HepG2 (cell line): ENCODE data around the gene CARMIL3. TPM values are rescaled to one million over a fixed set of nuclear protein-coding genes. Genes with fewer than 3 reads are reported as not detected.

Source experiments
- ARNT ChIP-seq: fragments of 450-650 bp; IDR thresholded peaks from 2 replicates; pipeline ENCODE4 v1.6.1; 2017
- ATAD3A ChIP-seq: sonication (generic); formaldehyde crosslinking; IDR thresholded peaks from 2 replicates; pipeline ENCODE4 v1.4.0; 2020; ENCODE audit warnings: missing genetic modification reagents
- HMGXB4 ChIP-seq, 2 experiments: sonication (generic) in 1 of 2; formaldehyde crosslinking in 1 of 2; IDR thresholded peaks; 2 replicates each; pipeline versions ENCODE4 v1.4.0 to v1.6.1; 2018 to 2020; ENCODE audit warnings: missing genetic modification reagents in 2 of 2, borderline replicate concordance in 1 of 2, low read depth in 1 of 2, mild to moderate bottlenecking in 1 of 2, missing biosample characterization in 1 of 2
- JDP2 ChIP-seq: sonication (generic); formaldehyde crosslinking; IDR thresholded peaks from 2 replicates; pipeline ENCODE4 v1.8.1; 2022; ENCODE audit warnings: missing genetic modification reagents, borderline replicate concordance
- KLF15 ChIP-seq: sonication (generic); formaldehyde crosslinking; IDR thresholded peaks from 2 replicates; pipeline ENCODE4 v1.8.1; 2023; ENCODE audit warnings: borderline replicate concordance, mild to moderate bottlenecking, inconsistent platforms, missing genetic modification reagents, mixed read lengths
- LRRFIP1 ChIP-seq: sonication (generic); formaldehyde crosslinking; conservative IDR thresholded peaks from 2 replicates; pipeline ENCODE4 v1.4.0; 2020; ENCODE audit warnings: missing genetic modification reagents
- MYPOP ChIP-seq: sonication (generic); formaldehyde crosslinking; IDR thresholded peaks from 2 replicates; pipeline ENCODE4 v1.8.1; 2023; ENCODE audit warnings: mild to moderate bottlenecking, moderate library complexity, missing genetic modification reagents
- PAWR ChIP-seq: sonication (generic); formaldehyde crosslinking; IDR thresholded peaks from 2 replicates; pipeline ENCODE4 v1.4.0; 2020; ENCODE audit warnings: missing genetic modification reagents, mild to moderate bottlenecking, borderline replicate concordance
- PBX2 ChIP-seq: IDR thresholded peaks from 2 replicates; pipeline ENCODE4 v1.6.1; 2016; ENCODE audit warnings: control low read depth
- PHF20 ChIP-seq: sonication (generic); formaldehyde crosslinking; IDR thresholded peaks from 2 replicates; pipeline ENCODE4 v1.5.0; 2020; ENCODE audit warnings: mild to moderate bottlenecking, missing genetic modification reagents
- REST ChIP-seq, 2 experiments: IDR thresholded peaks; 2 replicates each; pipeline ENCODE4 v1.6.1; 2011 to 2012; ENCODE audit warnings: low read length in 2 of 2, borderline replicate concordance in 1 of 2, low read depth in 1 of 2, mild to moderate bottlenecking in 1 of 2, moderate library complexity in 1 of 2
- SKI ChIP-seq: fragments of 450-650 bp; IDR thresholded peaks from one replicate; pipeline ENCODE4 v1.6.1; 2018; ENCODE audit warnings: mild to moderate bottlenecking; ENCODE audit not compliant: partially characterized antibody
- TARDBP ChIP-seq: sonication (generic); formaldehyde crosslinking; IDR thresholded peaks from 2 replicates; pipeline ENCODE4 v1.8.0; 2022; ENCODE audit warnings: mild to moderate bottlenecking, missing genetic modification reagents
- ZNF225 ChIP-seq: sonication (generic); formaldehyde crosslinking; IDR thresholded peaks from 2 replicates; pipeline ENCODE4 v1.4.0; 2020; ENCODE audit warnings: mild to moderate bottlenecking, missing genetic modification reagents
- ZNF530 ChIP-seq: sonication (generic); formaldehyde crosslinking; IDR thresholded peaks from 2 replicates; pipeline ENCODE4 v1.5.0; 2020; ENCODE audit warnings: low read depth, mild to moderate bottlenecking, missing genetic modification reagents
- ZNF547 ChIP-seq: sonication (generic); formaldehyde crosslinking; IDR thresholded peaks from 2 replicates; pipeline ENCODE4 v1.5.1; 2020; ENCODE audit warnings: mild to moderate bottlenecking, missing genetic modification reagents
- ZNF572 ChIP-seq: sonication (generic); formaldehyde crosslinking; IDR thresholded peaks from 2 replicates; pipeline ENCODE4 v1.5.1; 2020; ENCODE audit warnings: mild to moderate bottlenecking, missing genetic modification reagents
- ZNF7 ChIP-seq: IDR thresholded peaks from 2 replicates; pipeline ENCODE4 v1.6.1; 2016; ENCODE audit warnings: missing biosample characterization, missing genetic modification reagents
- ZNF737 ChIP-seq: sonication (generic); formaldehyde crosslinking; IDR thresholded peaks from 2 replicates; pipeline ENCODE4 v1.5.0; 2020; ENCODE audit warnings: missing genetic modification reagents, mild to moderate bottlenecking, borderline replicate concordance
- polyA plus RNA-seq, 8 experiments: library from polyadenylated mRNA; depleted of rRNA in 3 of 8; stranded (reverse) in 7 of 8; unstranded in 1 of 8; fragments of >200 nt; fragmentation: Illumina TruSeq in 4 of 8; extraction: Trizol in 4 of 8; gene quantifications; 2 replicates each; pipeline versions ENCODE4 v1.2.1 to v1.2.3, GENCODE V29; 2011 to 2016; ENCODE audit warnings: low read depth in 4 of 8, missing spikeins in 1 of 8, mixed read lengths in 1 of 8; ENCODE audit not compliant: insufficient read depth in 1 of 8
- total RNA-seq, 5 experiments: library from RNA; depleted of rRNA; stranded (reverse); fragments of >200 nt; fragmentation: Illumina TruSeq; extraction: Trizol; gene quantifications; 2 replicates each; pipeline ENCODE4 v1.2.3, GENCODE V29; 2016; ENCODE audit warnings: low read depth in 1 of 5

CARMIL3 gene
- total and polyA plus RNA-seq, 2 of the 13 experiments (the other 11 are each of a cell fraction or from before 2014, with no cell fraction given): 0.27 to 0.55 TPM

GRCh38 chr14:24113801-24114531 is 62.2 kb downstream of the CARMIL3 start (continued):
- TF ChIP-seq ZNF530: no peak
- TF ChIP-seq JDP2 (CRISPR knock-in tag): no peak
- TF ChIP-seq ZNF547 (CRISPR knock-in tag): peak; percentile 86
- TF ChIP-seq LRRFIP1 (CRISPR knock-in tag): no peak; the same call in 1 of the 2 replicates
- TF ChIP-seq ZNF737 (CRISPR knock-in tag): no peak
- peak; percentile 97 for TF ChIP-seq HMGXB4 (CRISPR knock-in tag; IDR thresholded peaks at IDR 0.05; ENCODE audit: borderline replicate concordance in 1 of 2, low read depth in 1 of 2)
- TF ChIP-seq ZNF225: peak; percentile 91
- TF ChIP-seq KLF15 (CRISPR knock-in tag): no peak; the same call in 1 of the 2 replicates
- no peak for TF ChIP-seq MYPOP
- TF ChIP-seq PBX2: peak; percentile 15; the same call in 1 of the 2 replicates
- TF ChIP-seq ZNF572 (CRISPR knock-in tag): peak; percentile 98
- peak; percentile 67; the same call in 1 of the 2 replicates for TF ChIP-seq PAWR
- peak; percentile 48 for TF ChIP-seq ZNF7 (CRISPR knock-in tag)
- TF ChIP-seq PHF20 (CRISPR knock-in tag): no peak
- TF ChIP-seq ATAD3A: peak; percentile 75
- peak; percentile 100 for TF ChIP-seq TARDBP (CRISPR knock-in tag)
- no peak for TF ChIP-seq ARNT
- TF ChIP-seq REST (IDR thresholded peaks at IDR 0.05; ENCODE audit: borderline replicate concordance in 1 of 2, low read depth in 1 of 2, low read length in 2 of 2): peak in 1 of 2 experiments; percentile 83; a peak in 2 of 4 replicates
- TF ChIP-seq SKI: peak; percentile 97
